Measurements from ENCODE around the gene EPHX1.

Gene EPHX1

GRCh38 chr1:225762444-225762843 is 47.5 kb upstream of the EPHX1 start:
- peak overlapping the region; percentile 20 for H3K27ac ChIP-seq (replicated peaks; ENCODE audit: low read length)
- H2AK5ac ChIP-seq (ENCODE audit: low read depth, low read length) = no peak overlapping the region
- H2BK5ac ChIP-seq (ENCODE audit: low read length) = no peak overlapping the region
- H4K8ac ChIP-seq (ENCODE audit: low read depth, low read length) = no peak overlapping the region
- no peak overlapping the region for H3K23ac ChIP-seq (ENCODE audit: low read depth, low read length, poor library complexity)
- no peaks in the 10 kb centered on the region for H3K36me3 ChIP-seq (replicated peaks in 1 of 2; ENCODE audit: control insufficient read depth in 2 of 2, insufficient read depth in 2 of 2, low read length in 2 of 2)
- H2BK120ac ChIP-seq (ENCODE audit: low read depth, low read length) = no peak overlapping the region
- H2BK12ac ChIP-seq (ENCODE audit: low read length) = no peak overlapping the region
- no peak overlapping the region for H4K91ac ChIP-seq (ENCODE audit: low read depth, low read length, poor library complexity)
- no peaks in the 10 kb centered on the region for H3K9me3 ChIP-seq (replicated peaks in 1 of 2; ENCODE audit: control insufficient read depth in 2 of 2, insufficient read depth in 1 of 2, low read depth in 1 of 2, low read length in 2 of 2)
- DNase-seq (ENCODE audit: low spot score) = no peak
- H3K4ac ChIP-seq (ENCODE audit: low read length) = no peak overlapping the region
- no peak overlapping the region for H2BK15ac ChIP-seq (ENCODE audit: low read length)
- no peak overlapping the region for H3K9ac ChIP-seq (ENCODE audit: low read depth, low read length, poor library complexity)
- no peaks in the 10 kb centered on the region for H3K27me3 ChIP-seq (ENCODE audit: control insufficient read depth in 3 of 3, insufficient read depth in 3 of 3, low read depth in 1 of 3, low read length in 3 of 3)
- H3K18ac ChIP-seq (ENCODE audit: low read length) = no peak overlapping the region
- WGBS, 2 donors (ENCODE audit: extremely low coverage in 2 of 2, insufficient read length in 2 of 2, insufficient replicate concordance in 1 of 2) = no CpG with 5 or more reads among the region's 5 CpGs
- no peak overlapping the region for H3K4me3 ChIP-seq (ENCODE audit: low read length in 2 of 2)
- peak overlapping the region; percentile 72 for H2AFZ ChIP-seq (ENCODE audit: low read length)
- H3K4me2 ChIP-seq (ENCODE audit: insufficient read depth, low read length, poor library complexity, severe bottlenecking) = no peak overlapping the region
- peaks cover 10 to 19% of the 10 kb centered on the region in 2 donors for H3K4me1 ChIP-seq (ENCODE audit: control insufficient read depth in 2 of 2, insufficient read depth in 1 of 2, low read depth in 1 of 2, low read length in 2 of 2)
- H3K79me1 ChIP-seq (ENCODE audit: low read depth, low read length) = no peaks in the 10 kb centered on the region
- H3K14ac ChIP-seq (ENCODE audit: low read length) = no peak overlapping the region

- no CpG with 5 or more reads among the region's 9 CpGs for WGBS, 2 donors (ENCODE audit: extremely low coverage in 2 of 2, insufficient read length in 2 of 2, insufficient replicate concordance in 1 of 2)
- no peak overlapping the region for H2BK5ac ChIP-seq (ENCODE audit: low read length)
Observed at GRCh38 chr1:225763716-225764548, 46.0 kb upstream of the EPHX1 start.

GRCh38 chr1:225765982-225766674 is 43.8 kb upstream of the EPHX1 start:
- H3K27ac ChIP-seq (replicated peaks; ENCODE audit: low read length) = no peak overlapping the region
- H3K4me1 ChIP-seq (ENCODE audit: control insufficient read depth in 2 of 2, insufficient read depth in 1 of 2, low read depth in 1 of 2, low read length in 2 of 2) = peaks cover 25 to 36% of the 10 kb centered on the region in 2 donors
- no peak overlapping the region for H2AK5ac ChIP-seq (ENCODE audit: low read depth, low read length)
- no peak overlapping the region for H2BK12ac ChIP-seq (ENCODE audit: low read length)
- no peak for DNase-seq (ENCODE audit: low spot score)
- H3K79me1 ChIP-seq (ENCODE audit: low read depth, low read length) = no peaks in the 10 kb centered on the region
- no peak overlapping the region for H2AFZ ChIP-seq (ENCODE audit: low read length)
- H3K36me3 ChIP-seq (replicated peaks in 1 of 2; ENCODE audit: control insufficient read depth in 2 of 2, insufficient read depth in 2 of 2, low read length in 2 of 2) = no peaks in the 10 kb centered on the region
- no peak overlapping the region for H3K4me2 ChIP-seq (ENCODE audit: insufficient read depth, low read length, poor library complexity, severe bottlenecking)
- H3K9me3 ChIP-seq (replicated peaks in 1 of 2; ENCODE audit: control insufficient read depth in 2 of 2, insufficient read depth in 1 of 2, low read depth in 1 of 2, low read length in 2 of 2) = no peaks in the 10 kb centered on the region
- H4K91ac ChIP-seq (ENCODE audit: low read depth, low read length, poor library complexity) = no peak overlapping the region
- no peak overlapping the region for H4K8ac ChIP-seq (ENCODE audit: low read depth, low read length)
- WGBS, 2 donors (ENCODE audit: extremely low coverage in 2 of 2, insufficient read length in 2 of 2, insufficient replicate concordance in 1 of 2) = no CpG with 5 or more reads among the region's 6 CpGs
- H3K23ac ChIP-seq (ENCODE audit: low read depth, low read length, poor library complexity) = no peak overlapping the region
- no peak overlapping the region for H3K14ac ChIP-seq (ENCODE audit: low read length)
- H3K27me3 ChIP-seq (ENCODE audit: control insufficient read depth in 3 of 3, insufficient read depth in 3 of 3, low read depth in 1 of 3, low read length in 3 of 3) = no peaks in the 10 kb centered on the region
- no peak overlapping the region for H3K4ac ChIP-seq (ENCODE audit: low read length)
- no peak overlapping the region for H2BK15ac ChIP-seq (ENCODE audit: low read length)
- H2BK5ac ChIP-seq (ENCODE audit: low read length) = no peak overlapping the region
- no peak overlapping the region for H2BK120ac ChIP-seq (ENCODE audit: low read depth, low read length)
- H3K4me3 ChIP-seq (ENCODE audit: low read length in 2 of 2) = no peak overlapping the region
- no peak overlapping the region for H3K18ac ChIP-seq (ENCODE audit: low read length)
- no peak overlapping the region for H3K9ac ChIP-seq (ENCODE audit: low read depth, low read length, poor library complexity)

More at GRCh38 chr1:225763716-225764548, 46.0 kb upstream of the EPHX1 start:
- H3K4me2 ChIP-seq (ENCODE audit: insufficient read depth, low read length, poor library complexity, severe bottlenecking) = no peak overlapping the region
- no peak overlapping the region for H3K9ac ChIP-seq (ENCODE audit: low read depth, low read length, poor library complexity)
- H3K18ac ChIP-seq (ENCODE audit: low read length) = peak overlapping the region; percentile 29
- no peak overlapping the region for H3K4ac ChIP-seq (ENCODE audit: low read length)
- H4K91ac ChIP-seq (ENCODE audit: low read depth, low read length, poor library complexity) = no peak overlapping the region
- H3K4me3 ChIP-seq (ENCODE audit: low read length in 2 of 2) = no peak overlapping the region
- no peaks in the 10 kb centered on the region for H3K9me3 ChIP-seq (replicated peaks in 1 of 2; ENCODE audit: control insufficient read depth in 2 of 2, insufficient read depth in 1 of 2, low read depth in 1 of 2, low read length in 2 of 2)
- no peaks in the 10 kb centered on the region for H3K79me1 ChIP-seq (ENCODE audit: low read depth, low read length)
- H2AFZ ChIP-seq (ENCODE audit: low read length) = peak overlapping the region; percentile 52
- H2BK12ac ChIP-seq (ENCODE audit: low read length) = no peak overlapping the region
- no peaks in the 10 kb centered on the region for H3K27me3 ChIP-seq (ENCODE audit: control insufficient read depth in 3 of 3, insufficient read depth in 3 of 3, low read depth in 1 of 3, low read length in 3 of 3)
- DNase-seq (ENCODE audit: low spot score) = no peak
- no peak overlapping the region for H2BK15ac ChIP-seq (ENCODE audit: low read length)
- H2AK5ac ChIP-seq (ENCODE audit: low read depth, low read length) = no peak overlapping the region
- no peak overlapping the region for H2BK120ac ChIP-seq (ENCODE audit: low read depth, low read length)
- no peak overlapping the region for H3K14ac ChIP-seq (ENCODE audit: low read length)
- H3K23ac ChIP-seq (ENCODE audit: low read depth, low read length, poor library complexity) = no peak overlapping the region
- no peak overlapping the region for H3K27ac ChIP-seq (replicated peaks; ENCODE audit: low read length)
- H3K36me3 ChIP-seq (replicated peaks in 1 of 2; ENCODE audit: control insufficient read depth in 2 of 2, insufficient read depth in 2 of 2, low read length in 2 of 2) = no peaks in the 10 kb centered on the region
- H3K4me1 ChIP-seq (ENCODE audit: control insufficient read depth in 2 of 2, insufficient read depth in 1 of 2, low read depth in 1 of 2, low read length in 2 of 2) = peaks cover 19 to 28% of the 10 kb centered on the region in 2 donors
- H4K8ac ChIP-seq (ENCODE audit: low read depth, low read length) = no peak overlapping the region

- Histone ChIP-seq H2BK5ac (ENCODE audit: low read length) (no peak overlapping the region), H4K8ac (ENCODE audit: low read depth, low read length) (no peak overlapping the region), H2BK15ac (ENCODE audit: low read length) (no peak overlapping the region), H3K4me3 (ENCODE audit: low read length in 2 of 2) (no peak overlapping the region), H2AK5ac (ENCODE audit: low read depth, low read length) (peak overlapping the region; percentile 40), H2AFZ (ENCODE audit: low read length) (no peak overlapping the region), H3K4me2 (ENCODE audit: insufficient read depth, low read length, poor library complexity, severe bottlenecking) (no peak overlapping the region), H3K23ac (ENCODE audit: low read depth, low read length, poor library complexity) (no peak overlapping the region), H3K36me3 (replicated peaks in 1 of 2; ENCODE audit: control insufficient read depth in 2 of 2, insufficient read depth in 2 of 2, low read length in 2 of 2) (no peaks in the 10 kb centered on the region), H2BK120ac (ENCODE audit: low read depth, low read length) (no peak overlapping the region), H3K79me1 (ENCODE audit: low read depth, low read length) (no peaks in the 10 kb centered on the region), H3K27ac (replicated peaks; ENCODE audit: low read length) (no peak overlapping the region), H2BK12ac (ENCODE audit: low read length) (no peak overlapping the region), H3K14ac (ENCODE audit: low read length) (no peak overlapping the region), H3K4ac (ENCODE audit: low read length) (no peak overlapping the region), H3K18ac (ENCODE audit: low read length) (no peak overlapping the region), H3K9ac (ENCODE audit: low read depth, low read length, poor library complexity) (no peak overlapping the region), H3K4me1 (ENCODE audit: control insufficient read depth in 2 of 2, insufficient read depth in 1 of 2, low read depth in 1 of 2, low read length in 2 of 2) (peaks cover 27 to 36% of the 10 kb centered on the region in 2 donors), H3K9me3 (replicated peaks in 1 of 2; ENCODE audit: control insufficient read depth in 2 of 2, insufficient read depth in 1 of 2, low read depth in 1 of 2, low read length in 2 of 2) (no peaks in the 10 kb centered on the region), H4K91ac (ENCODE audit: low read depth, low read length, poor library complexity) (no peak overlapping the region), H3K27me3 (ENCODE audit: control insufficient read depth in 3 of 3, insufficient read depth in 3 of 3, low read depth in 1 of 3, low read length in 3 of 3) (no peaks in the 10 kb centered on the region)
- no peak for DNase-seq (ENCODE audit: low spot score)
- WGBS, 2 donors (ENCODE audit: extremely low coverage in 2 of 2, insufficient read length in 2 of 2, insufficient replicate concordance in 1 of 2) = no CpG with 5 or more reads among the region's 8 CpGs
Observed at GRCh38 chr1:225766967-225767633, 42.8 kb upstream of the EPHX1 start.

All from neuronal stem cell (in vitro differentiated cells).